Spleen (tissue), 7 donors: Measurements from ENCODE around the gene BRD4.

Experiments used
- CTCF ChIP-seq, 11 experiments: fragments of 200-600 bp in 7 of 11; fragments of 450-650 bp in 4 of 11; sonication (generic) in 4 of 11; IDR thresholded peaks in 8 of 11; conservative IDR thresholded peaks in 3 of 11; 1 replicate in 7 of 11; 2 replicates in 4 of 11; pipeline versions ENCODE4 v1.4.0 to v1.8.0; 2016 to 2021; ENCODE audit warnings: antibody characterized with exemption in 11 of 11, inconsistent platforms in 4 of 11, mild to moderate bottlenecking in 1 of 11
- POLR2A ChIP-seq, 3 donors: fragments of 450-650 bp; IDR thresholded peaks; one replicate each; pipeline ENCODE4 v1.5.1; 2017; ENCODE audit warnings: antibody characterized with exemption in 3 of 3, mild to moderate bottlenecking in 1 of 3
- POLR2AphosphoS5 ChIP-seq, 3 donors: sonication (generic); formaldehyde crosslinking; IDR thresholded peaks; one replicate each; pipeline ENCODE4 v1.5.1; 2017; ENCODE audit warnings: antibody characterized with exemption in 3 of 3
- donor health status: DM: no; HTN: no; CAD: no; lungs with moderate emphysema.
- donor health status: DM: no; HTN: no; CAD: no.
- donor health status: DM: no; HTN: no; CAD: no.

- TF ChIP-seq POLR2A (IDR thresholded peaks at IDR 0.05) (no peak), CTCF (IDR thresholded peaks at IDR 0.05 in 8 of 11, conservative IDR thresholded peaks at IDR 0.05 in 3 of 11) (no peak), POLR2AphosphoS5 (IDR thresholded peaks at IDR 0.05) (no peak)
These were observed 49.5 kb upstream of the BRD4 start for GRCh38 chr19:15381864-15382263.
